ENCODE measurements around the gene HAND2.

HAND2 gene

DNA sequence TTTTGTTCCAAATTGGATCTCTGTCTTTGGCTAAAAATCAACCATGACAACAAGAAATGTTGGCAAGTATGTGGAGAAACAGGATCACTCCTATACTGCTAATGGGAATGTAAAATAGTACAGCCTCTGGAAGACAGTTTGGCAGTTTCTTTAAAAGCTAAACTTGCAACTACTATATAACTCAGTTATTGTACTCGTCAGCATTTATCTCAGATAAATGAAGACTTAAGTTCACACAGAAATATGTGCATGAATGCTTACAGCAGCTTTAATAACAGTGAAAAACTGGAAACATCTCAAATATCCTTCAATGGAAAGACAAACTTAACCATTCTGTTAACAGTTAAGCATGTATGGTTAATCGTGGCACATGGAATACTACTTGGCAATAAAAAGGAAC lies 15.4 kb upstream of the HAND2 start:
- H3K9me3 ChIP-seq (ENCODE audit: control extremely low read depth in 1 of 5, control insufficient read depth in 4 of 5, insufficient read depth in 2 of 5, low read depth in 1 of 5, low read length in 4 of 5) = no peaks in the 10 kb centered on the region
- H3K4me3 ChIP-seq (ENCODE audit: control insufficient read depth in 1 of 7, extremely low read depth in 1 of 7, insufficient read depth in 4 of 7, low read depth in 2 of 7, low read length in 6 of 7) = no peak overlapping the region
- WGBS (ENCODE audit: insufficient coverage) = no CpG with 5 or more reads among the region's 2 CpGs
- no peak for DNase-seq
- H3K27me3 ChIP-seq (replicated peaks in 2 of 5; ENCODE audit: control insufficient read depth in 4 of 5, insufficient read depth in 5 of 5, low read length in 4 of 5) = peaks cover 9 to 89% (median 56%) of the 10 kb centered on the region in 5 experiments
- no peaks in the 10 kb centered on the region for H3K4me1 ChIP-seq (ENCODE audit: control extremely low read depth in 1 of 4, control insufficient read depth in 4 of 4, insufficient read depth in 4 of 4, low read length in 3 of 4)
- H3K27ac ChIP-seq (ENCODE audit: insufficient read depth in 1 of 2, low read depth in 1 of 2, low read length in 2 of 2, poor library complexity in 1 of 2, severe bottlenecking in 2 of 2) = no peak overlapping the region
- H3K36me3 ChIP-seq (ENCODE audit: control insufficient read depth in 4 of 4, insufficient read depth in 4 of 4, low read length in 3 of 4) = no peaks in the 10 kb centered on the region
- POLR2A ChIA-PET = no interaction called here
- CTCF ChIA-PET = interaction anchor here (0.7 kb wide), 1 partner anchor 463 kb away, joined by 3 read pairs; no protein-coding TSS in a partner anchor

- CTCF ChIA-PET = no interaction called here
- no peak overlapping the region for H3K4me3 ChIP-seq (ENCODE audit: control insufficient read depth in 1 of 7, extremely low read depth in 1 of 7, insufficient read depth in 4 of 7, low read depth in 2 of 7, low read length in 6 of 7)
- POLR2A ChIA-PET = no interaction called here
Observed at GRCh38 chr4:173543266-173543665, 13.2 kb upstream of the HAND2 start.

DNA sequence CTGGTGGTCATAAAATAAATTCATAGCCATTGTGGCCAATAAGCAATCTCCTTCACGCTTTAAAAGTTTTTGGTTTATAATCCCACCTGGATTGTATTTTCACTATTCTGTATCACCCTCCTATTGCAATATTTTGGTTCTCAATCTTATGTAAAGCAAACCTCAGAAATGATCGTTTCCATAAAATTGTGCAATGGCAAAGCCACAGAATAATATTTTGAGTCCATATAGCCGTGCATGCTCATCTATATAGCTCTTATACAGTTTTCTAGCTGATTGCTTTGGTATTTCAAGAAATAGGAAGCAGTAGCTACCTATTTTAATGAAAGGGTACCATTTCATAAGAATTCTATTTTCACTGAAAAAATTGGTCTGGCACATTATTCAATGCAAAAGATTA lies 10.0 kb upstream of the HAND2 start:
- POLR2A ChIA-PET = no interaction called here
- H3K4me1 ChIP-seq (ENCODE audit: control extremely low read depth in 1 of 4, control insufficient read depth in 4 of 4, insufficient read depth in 4 of 4, low read length in 3 of 4) = peaks cover 0 to 17% (median 16%) of the 10 kb centered on the region in 4 experiments
- WGBS (ENCODE audit: insufficient coverage) = 85% methylated on average over 2 of the region's 3 CpGs
- no peak for DNase-seq
- no peaks in the 10 kb centered on the region for H3K36me3 ChIP-seq (ENCODE audit: control insufficient read depth in 4 of 4, insufficient read depth in 4 of 4, low read length in 3 of 4)
- CTCF ChIA-PET = interaction anchor here (1.0 kb wide), 1 partner anchor 34 kb away, joined by 3 read pairs; no protein-coding TSS in a partner anchor
- H3K4me3 ChIP-seq (ENCODE audit: control insufficient read depth in 1 of 7, extremely low read depth in 1 of 7, insufficient read depth in 4 of 7, low read depth in 2 of 7, low read length in 6 of 7) = no peak overlapping the region
- H3K9me3 ChIP-seq (ENCODE audit: control extremely low read depth in 1 of 5, control insufficient read depth in 4 of 5, insufficient read depth in 2 of 5, low read depth in 1 of 5, low read length in 4 of 5) = no peaks in the 10 kb centered on the region
- H3K27ac ChIP-seq (ENCODE audit: insufficient read depth in 1 of 2, low read depth in 1 of 2, low read length in 2 of 2, poor library complexity in 1 of 2, severe bottlenecking in 2 of 2) = no peak overlapping the region
- peaks cover 43 to 95% (median 76%) of the 10 kb centered on the region in 5 experiments for H3K27me3 ChIP-seq (replicated peaks in 2 of 5; ENCODE audit: control insufficient read depth in 4 of 5, insufficient read depth in 5 of 5, low read length in 4 of 5)

More at GRCh38 chr4:173543266-173543665, 13.2 kb upstream of the HAND2 start:
- no peak for DNase-seq
- no peaks in the 10 kb centered on the region for H3K36me3 ChIP-seq (ENCODE audit: control insufficient read depth in 4 of 4, insufficient read depth in 4 of 4, low read length in 3 of 4)
- peaks cover 0 to 10% (median 8%) of the 10 kb centered on the region in 4 experiments for H3K4me1 ChIP-seq (ENCODE audit: control extremely low read depth in 1 of 4, control insufficient read depth in 4 of 4, insufficient read depth in 4 of 4, low read length in 3 of 4)
- WGBS (ENCODE audit: insufficient coverage) = 94% methylated on average over 3 of the region's 3 CpGs
- peaks cover 23 to 94% (median 58%) of the 10 kb centered on the region in 5 experiments for H3K27me3 ChIP-seq (replicated peaks in 2 of 5; ENCODE audit: control insufficient read depth in 4 of 5, insufficient read depth in 5 of 5, low read length in 4 of 5)
- H3K9me3 ChIP-seq (ENCODE audit: control extremely low read depth in 1 of 5, control insufficient read depth in 4 of 5, insufficient read depth in 2 of 5, low read depth in 1 of 5, low read length in 4 of 5) = no peaks in the 10 kb centered on the region
- H3K27ac ChIP-seq (ENCODE audit: insufficient read depth in 1 of 2, low read depth in 1 of 2, low read length in 2 of 2, poor library complexity in 1 of 2, severe bottlenecking in 2 of 2) = no peak overlapping the region

GRCh38 chr4:173538909-173539445 lies 8.9 kb upstream of the HAND2 start:
- CTCF ChIA-PET = interaction anchor here (1.5 kb wide), 1 partner anchor 33 kb away, joined by 3 read pairs; no protein-coding TSS in a partner anchor

DNA sequence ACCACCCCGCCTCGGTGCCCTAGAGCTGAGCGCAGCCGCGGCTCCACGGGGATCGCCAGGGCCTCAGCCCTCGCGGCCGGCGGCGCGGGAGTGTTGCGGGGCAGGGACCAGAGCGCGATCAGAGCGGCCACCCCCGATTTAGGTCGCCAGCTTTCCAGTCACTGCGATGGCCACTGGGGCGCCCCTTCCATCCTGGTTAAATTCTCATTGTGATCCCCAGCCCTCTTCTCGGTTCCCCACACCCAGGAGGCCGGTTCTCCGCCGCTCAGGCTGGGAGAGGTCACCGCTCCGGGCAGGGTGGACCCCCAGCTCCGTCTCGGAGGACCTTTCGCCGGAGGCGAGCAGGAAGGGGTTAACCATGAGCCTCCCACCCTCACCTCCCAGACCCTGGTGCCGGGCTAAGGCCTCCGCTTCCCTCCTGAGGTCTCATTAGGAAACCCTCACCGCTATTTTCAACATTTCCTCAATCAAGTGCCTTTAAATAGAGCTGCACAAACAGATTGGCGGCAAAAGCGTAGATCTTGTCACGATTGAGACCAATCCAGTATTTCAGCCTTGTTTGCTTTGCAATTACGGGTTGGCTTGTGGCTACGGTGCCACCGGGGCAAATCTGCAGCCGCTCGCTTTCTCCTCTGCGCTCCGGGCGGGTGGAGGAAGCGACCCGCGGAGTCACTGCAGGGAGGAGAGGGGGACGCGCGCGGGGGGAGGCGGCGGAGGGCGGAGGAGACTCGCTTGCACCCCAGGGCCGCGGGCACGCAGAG lies 8.3 kb upstream of the HAND2 start:
- Histone ChIP-seq H3K27ac (ENCODE audit: insufficient read depth in 1 of 2, low read depth in 1 of 2, low read length in 2 of 2, poor library complexity in 1 of 2, severe bottlenecking in 2 of 2) (no peak overlapping the region), H3K4me3 (ENCODE audit: control insufficient read depth in 1 of 7, extremely low read depth in 1 of 7, insufficient read depth in 4 of 7, low read depth in 2 of 7, low read length in 6 of 7) (peak overlapping the region in 6 of 7 experiments; percentile 0 to 51 (median 39)), H3K27me3 (replicated peaks in 2 of 5; ENCODE audit: control insufficient read depth in 4 of 5, insufficient read depth in 5 of 5, low read length in 4 of 5) (peaks cover 53 to 95% (median 78%) of the 10 kb centered on the region in 5 experiments), H3K9me3 (ENCODE audit: control extremely low read depth in 1 of 5, control insufficient read depth in 4 of 5, insufficient read depth in 2 of 5, low read depth in 1 of 5, low read length in 4 of 5) (no peaks in the 10 kb centered on the region), H3K36me3 (ENCODE audit: control insufficient read depth in 4 of 4, insufficient read depth in 4 of 4, low read length in 3 of 4) (no peaks in the 10 kb centered on the region), H3K4me1 (ENCODE audit: control extremely low read depth in 1 of 4, control insufficient read depth in 4 of 4, insufficient read depth in 4 of 4, low read length in 3 of 4) (peaks cover 0 to 17% (median 16%) of the 10 kb centered on the region in 4 experiments)
- WGBS (ENCODE audit: insufficient coverage) = 3% methylated on average over 35 of the region's 60 CpGs
- ChIA-PET POLR2A (no interaction called here), CTCF (interaction anchor here (1.5 kb wide), 1 partner anchor 33 kb away, joined by 3 read pairs; no protein-coding TSS in a partner anchor)
- DNase-seq = peak in 2 of 3 donors; percentile 65 to 76

More at GRCh38 chr4:173538909-173539445, 8.9 kb upstream of the HAND2 start:
- Histone ChIP-seq H3K27ac (ENCODE audit: insufficient read depth in 1 of 2, low read depth in 1 of 2, low read length in 2 of 2, poor library complexity in 1 of 2, severe bottlenecking in 2 of 2) (no peak overlapping the region), H3K27me3 (replicated peaks in 2 of 5; ENCODE audit: control insufficient read depth in 4 of 5, insufficient read depth in 5 of 5, low read length in 4 of 5) (peaks cover 51 to 95% (median 74%) of the 10 kb centered on the region in 5 experiments), H3K4me1 (ENCODE audit: control extremely low read depth in 1 of 4, control insufficient read depth in 4 of 4, insufficient read depth in 4 of 4, low read length in 3 of 4) (peaks cover 0 to 17% (median 16%) of the 10 kb centered on the region in 4 experiments), H3K4me3 (ENCODE audit: control insufficient read depth in 1 of 7, extremely low read depth in 1 of 7, insufficient read depth in 4 of 7, low read depth in 2 of 7, low read length in 6 of 7) (peak overlapping the region in 5 of 7 experiments; percentile 0 to 51 (median 35)), H3K36me3 (ENCODE audit: control insufficient read depth in 4 of 4, insufficient read depth in 4 of 4, low read length in 3 of 4) (no peaks in the 10 kb centered on the region), H3K9me3 (ENCODE audit: control extremely low read depth in 1 of 5, control insufficient read depth in 4 of 5, insufficient read depth in 2 of 5, low read depth in 1 of 5, low read length in 4 of 5) (no peaks in the 10 kb centered on the region)
- no peak for DNase-seq
- 6% methylated on average over 13 of the region's 15 CpGs for WGBS (ENCODE audit: insufficient coverage)
- POLR2A ChIA-PET = no interaction called here

- H3K4me1 ChIP-seq (ENCODE audit: control extremely low read depth in 1 of 4, control insufficient read depth in 4 of 4, insufficient read depth in 4 of 4, low read length in 3 of 4) = peaks cover 0 to 17% (median 16%) of the 10 kb centered on the region in 4 experiments
- DNase-seq = peak in 2 of 3 donors; percentile 46 to 55
- no peaks in the 10 kb centered on the region for H3K36me3 ChIP-seq (ENCODE audit: control insufficient read depth in 4 of 4, insufficient read depth in 4 of 4, low read length in 3 of 4)
- H3K27me3 ChIP-seq (replicated peaks in 2 of 5; ENCODE audit: control insufficient read depth in 4 of 5, insufficient read depth in 5 of 5, low read length in 4 of 5) = peaks cover 56 to 96% (median 82%) of the 10 kb centered on the region in 5 experiments
- no peak overlapping the region for H3K27ac ChIP-seq (ENCODE audit: insufficient read depth in 1 of 2, low read depth in 1 of 2, low read length in 2 of 2, poor library complexity in 1 of 2, severe bottlenecking in 2 of 2)
- peak overlapping the region in 5 of 7 experiments; percentile 19 to 44 (median 34) for H3K4me3 ChIP-seq (ENCODE audit: control insufficient read depth in 1 of 7, extremely low read depth in 1 of 7, insufficient read depth in 4 of 7, low read depth in 2 of 7, low read length in 6 of 7)
- WGBS (ENCODE audit: insufficient coverage) = 7% methylated on average over 18 of the region's 21 CpGs
- ChIA-PET CTCF (interaction anchor here (1.5 kb wide), 1 partner anchor 32 kb away, joined by 3 read pairs; no protein-coding TSS in a partner anchor), POLR2A (no interaction called here)
- H3K9me3 ChIP-seq (ENCODE audit: control extremely low read depth in 1 of 5, control insufficient read depth in 4 of 5, insufficient read depth in 2 of 5, low read depth in 1 of 5, low read length in 4 of 5) = peaks cover 0 to 2% (median 0%) of the 10 kb centered on the region in 5 experiments
Observed at GRCh38 chr4:173537613-173538147, 7.7 kb upstream of the HAND2 start.
